GM21786 (cell line): Measurements from ENCODE around the gene ZP3.
A peak's percentile ranks its signal among the peaks of the same experiment; 100 is the strongest.
"Not testable (repeated sequence)": the region's sequence is repeated elsewhere in the genome, so short reads cannot be mapped to it uniquely, and the experiment has no call there.

Experiments used
- ATAC-seq: cut with Tn5 transposase; IDR thresholded peaks from one replicate; pipeline ENCODE4 v1.9.1; 2021; ENCODE audit not compliant: unreplicated experiment

ZP3 gene

DNA sequence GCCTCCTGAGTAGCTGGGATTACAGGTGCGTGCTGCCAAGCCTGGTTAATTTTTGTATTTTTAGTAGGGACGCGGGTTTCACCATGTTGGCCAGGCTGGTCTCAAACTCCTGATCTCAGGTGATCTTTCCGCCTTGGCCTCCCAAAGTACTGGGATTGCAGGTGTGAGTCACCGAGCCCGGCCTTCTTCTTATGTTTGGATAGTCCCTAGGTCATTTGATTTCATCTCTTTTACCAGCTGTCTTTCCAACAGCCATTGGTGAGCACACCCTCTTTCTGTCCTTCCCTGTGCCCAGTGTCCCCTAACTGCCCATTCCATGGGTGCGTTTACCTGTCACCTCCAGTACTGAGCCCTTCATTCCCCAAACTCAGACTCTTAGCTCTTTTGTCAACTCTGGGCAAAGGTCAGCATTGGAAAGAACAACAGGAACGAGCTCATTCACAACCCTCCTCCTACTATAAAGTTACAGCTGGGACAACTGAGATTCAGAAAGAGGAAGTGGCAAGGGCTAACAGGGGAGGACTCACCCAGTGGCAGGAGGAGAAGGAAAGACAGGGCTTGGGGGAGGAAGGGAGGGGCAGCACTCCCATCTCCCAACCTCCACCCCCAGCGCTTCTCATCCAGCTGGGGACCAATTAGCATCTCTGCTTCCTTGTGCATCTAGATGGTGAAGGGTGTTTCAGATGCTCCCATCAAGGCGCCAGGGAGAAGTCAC lies 20.8 kb upstream of the ZP3 start:
- ATAC-seq: no peak

DNA sequence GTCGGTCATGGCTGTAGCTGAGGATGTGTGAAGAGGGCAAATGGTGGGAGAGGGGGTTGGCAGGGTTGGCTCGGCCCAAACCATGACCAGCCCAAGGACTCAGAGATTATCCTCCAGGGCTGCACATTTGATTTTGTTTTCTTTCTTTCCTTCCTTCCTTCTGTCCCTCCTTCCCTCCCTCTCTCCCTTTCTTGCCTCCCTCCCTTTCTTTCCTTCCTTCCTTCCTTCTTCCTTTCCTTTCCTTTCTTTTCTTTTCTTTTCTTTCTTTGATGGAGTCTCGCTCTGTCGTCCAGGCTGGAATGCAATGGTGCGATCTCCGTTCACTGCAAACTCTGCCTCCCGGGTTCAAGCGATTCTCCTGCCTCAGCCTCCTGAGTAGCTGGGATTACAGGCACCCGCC lies 19.0 kb upstream of the ZP3 start:
- ATAC-seq: no peak

DNA sequence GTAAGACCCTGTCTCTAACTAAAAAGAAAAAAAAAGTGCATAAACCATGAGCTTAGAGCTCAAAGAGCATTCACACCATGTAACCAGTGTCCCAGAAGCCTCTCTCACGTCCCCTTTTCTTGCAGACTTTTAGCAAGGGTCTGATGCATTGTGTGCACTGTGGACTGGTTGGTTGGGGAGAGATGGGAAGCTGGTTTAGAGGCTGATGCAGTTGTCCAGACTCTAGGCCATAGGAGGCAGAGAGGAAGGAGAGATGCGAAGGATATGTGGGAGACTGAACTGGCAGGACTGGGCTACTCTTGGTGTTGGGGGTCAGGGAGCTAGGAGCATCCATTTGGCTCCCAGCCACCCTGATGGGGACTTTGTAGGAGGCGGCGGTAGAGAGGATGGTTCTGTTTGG lies 17.0 kb upstream of the ZP3 start:
- no peak for ATAC-seq

DNA sequence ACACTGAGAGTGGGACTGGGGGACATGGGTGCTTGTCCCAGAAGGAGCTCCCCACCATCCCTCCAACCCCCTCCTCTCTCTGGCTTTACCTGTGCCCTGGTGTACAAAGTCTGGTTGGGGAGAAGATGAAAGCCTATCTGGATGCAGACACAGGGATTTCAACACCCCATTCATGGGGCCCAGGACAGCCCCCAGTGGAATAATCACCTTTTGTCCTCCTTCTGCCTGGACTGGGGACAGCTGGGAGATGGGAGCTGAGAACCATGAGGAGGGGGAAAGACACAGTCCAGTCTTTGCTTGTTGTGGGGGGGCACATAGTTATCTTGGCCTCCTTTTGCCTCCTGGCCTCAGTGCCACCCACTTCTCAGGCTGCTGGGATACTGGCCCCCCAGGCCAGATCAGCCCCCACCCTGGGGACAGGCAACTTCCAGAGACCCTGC lies 16.6 kb upstream of the ZP3 start:
- no peak for ATAC-seq

DNA sequence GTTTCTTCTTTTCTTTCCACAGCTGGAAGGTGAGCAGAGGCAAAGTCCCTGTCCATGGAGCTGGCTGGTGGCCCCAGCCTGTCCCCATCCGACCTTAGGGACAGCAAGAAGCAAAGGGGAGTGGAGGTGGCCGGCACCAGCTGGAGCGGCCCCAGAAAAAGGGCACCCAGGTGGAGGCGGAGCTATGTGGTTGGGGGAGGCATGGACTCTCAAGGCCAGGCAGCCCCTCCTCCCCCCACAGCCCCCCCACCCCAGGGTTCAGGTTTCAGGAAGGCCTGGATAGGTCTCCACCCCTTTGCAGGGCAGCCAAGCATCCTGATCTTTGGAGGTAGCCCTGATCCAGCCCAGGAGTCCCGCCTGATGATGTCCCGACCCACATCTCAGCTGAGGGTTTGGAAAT lies 15.2 kb upstream of the ZP3 start, which contains the start of gene SSC4D:
SSC4D (minus strand) TSS at position 161 of the 400 bp plus-strand sequence. CDS start 5,258 bp downstream, outside the sequence.
- ATAC-seq: no peak

DNA sequence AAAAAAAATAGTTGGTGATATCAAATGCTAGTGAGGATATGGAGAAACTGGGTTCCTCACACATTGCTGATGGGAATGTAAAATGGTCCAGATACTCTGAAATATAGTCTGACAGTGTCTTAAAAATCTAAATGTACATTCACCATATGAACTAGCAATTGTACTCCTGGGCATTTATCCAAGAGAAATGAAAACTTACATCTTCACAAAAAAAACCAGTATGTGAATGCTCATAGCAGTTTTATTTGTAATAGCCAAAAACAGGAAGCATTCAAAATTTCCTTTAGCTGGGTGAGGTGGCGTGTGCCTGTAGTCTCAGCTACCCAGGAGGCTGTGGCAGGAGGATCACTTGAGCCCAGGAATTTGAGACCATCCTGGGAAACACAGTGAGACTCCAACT lies 13.1 kb upstream of the ZP3 start:
- no peak for ATAC-seq

DNA sequence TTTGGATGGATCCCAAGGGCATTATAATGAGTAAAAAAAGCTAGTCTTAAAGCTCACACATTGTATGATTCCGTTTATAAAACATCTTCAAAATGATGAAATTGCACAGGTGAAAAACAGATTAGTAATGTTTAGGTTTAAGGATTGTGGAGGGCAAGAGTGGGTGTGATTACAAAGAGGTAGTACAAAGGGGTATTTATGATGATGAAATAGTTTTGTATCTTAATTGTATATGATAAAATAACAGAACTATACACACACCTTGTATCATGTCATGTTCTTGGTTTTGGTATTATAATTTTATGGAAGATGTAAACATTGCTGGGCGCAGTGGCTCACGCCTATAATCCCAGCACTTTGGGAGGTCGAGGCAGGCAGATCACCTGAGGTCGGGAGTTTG lies 12.5 kb upstream of the ZP3 start:
- ATAC-seq: no peak

DNA sequence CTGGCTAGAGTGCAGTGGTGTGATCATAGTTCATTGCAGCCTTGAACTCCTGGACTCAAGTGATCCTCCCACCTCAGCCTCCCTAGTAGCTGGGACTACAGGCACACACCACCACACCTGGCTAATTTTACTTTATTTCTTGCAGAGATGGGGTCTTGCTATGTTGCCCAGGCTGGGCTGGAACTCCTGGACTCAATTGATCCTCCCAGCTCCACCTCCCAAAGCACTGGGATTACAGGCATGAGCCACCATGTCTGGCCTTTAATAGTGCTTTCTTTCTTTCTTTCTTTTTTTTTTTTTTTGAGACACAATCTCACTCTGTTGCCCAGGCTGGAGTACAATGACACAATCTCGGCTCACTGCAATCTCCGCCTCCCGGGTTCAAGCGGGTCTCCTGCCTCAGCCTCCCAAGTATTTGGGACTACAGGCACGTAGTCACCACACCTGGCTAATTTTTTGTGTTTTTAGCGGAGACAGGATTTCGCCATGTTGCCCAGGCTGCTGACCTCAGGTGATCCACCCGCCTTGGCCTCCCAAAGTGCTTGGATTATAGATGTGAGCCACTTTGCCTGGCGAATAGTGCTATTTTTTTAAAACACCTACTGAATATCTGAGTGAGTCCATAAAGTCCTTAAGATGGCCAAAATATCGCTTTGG lies 7.0 kb upstream of the ZP3 start:
- ATAC-seq: not testable (repeated sequence)

DNA sequence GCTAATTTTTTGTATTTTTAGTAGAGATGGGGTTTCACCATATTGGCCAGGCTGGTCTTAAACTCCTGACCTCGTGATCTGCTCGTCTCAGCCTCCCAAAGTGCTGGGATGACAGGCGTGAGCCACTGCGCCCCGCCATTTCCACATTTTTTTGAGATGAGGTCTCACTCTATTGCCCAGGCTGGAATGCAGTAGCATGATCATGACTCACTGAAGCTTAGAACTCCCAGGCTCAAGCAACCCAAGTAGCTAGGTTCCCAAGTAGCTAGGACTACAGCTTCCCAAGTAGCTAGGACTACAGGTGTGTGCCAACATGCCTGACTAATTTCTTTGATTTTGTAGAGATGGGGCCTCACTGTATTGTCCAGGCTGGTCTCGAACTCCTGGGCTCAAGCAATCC lies 3.7 kb upstream of the ZP3 start:
- not testable (repeated sequence) for ATAC-seq

DNA sequence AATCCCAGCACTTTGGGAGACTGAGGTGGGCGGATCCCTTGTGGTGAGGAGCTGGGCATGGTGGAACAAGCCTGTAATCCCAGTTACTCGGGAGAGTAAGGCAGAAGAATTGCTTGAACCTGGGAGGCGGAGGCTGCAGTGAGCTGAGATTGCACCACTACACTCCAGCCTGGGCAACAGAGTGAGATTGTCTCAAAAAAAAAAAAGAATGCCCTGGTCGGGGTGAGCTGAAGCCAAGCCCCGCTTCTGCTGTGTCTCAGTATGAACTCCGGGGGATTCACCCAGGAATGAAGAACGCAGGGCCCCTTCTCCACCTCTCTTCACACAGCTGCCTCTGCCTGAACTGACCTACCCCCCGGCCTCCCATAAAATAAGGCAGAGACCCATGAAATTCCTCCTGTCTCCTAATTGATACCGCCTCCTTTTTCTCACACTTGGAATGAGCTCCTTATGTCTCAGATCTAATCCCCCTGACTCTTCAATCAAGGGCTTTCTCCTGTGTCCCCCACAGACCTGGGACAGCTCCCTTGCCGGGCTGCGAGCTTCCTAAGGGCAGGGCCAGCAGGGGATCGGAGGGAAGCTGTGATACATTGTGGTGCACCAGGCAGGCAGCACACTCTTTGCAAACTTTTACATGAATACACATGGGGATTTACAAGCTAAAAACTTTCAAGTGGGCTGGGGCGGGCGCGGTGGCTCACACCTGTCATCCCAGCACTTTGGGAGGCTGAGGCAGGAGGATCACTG lies 911 bp upstream of the ZP3 start:
- ATAC-seq: no peak

DNA sequence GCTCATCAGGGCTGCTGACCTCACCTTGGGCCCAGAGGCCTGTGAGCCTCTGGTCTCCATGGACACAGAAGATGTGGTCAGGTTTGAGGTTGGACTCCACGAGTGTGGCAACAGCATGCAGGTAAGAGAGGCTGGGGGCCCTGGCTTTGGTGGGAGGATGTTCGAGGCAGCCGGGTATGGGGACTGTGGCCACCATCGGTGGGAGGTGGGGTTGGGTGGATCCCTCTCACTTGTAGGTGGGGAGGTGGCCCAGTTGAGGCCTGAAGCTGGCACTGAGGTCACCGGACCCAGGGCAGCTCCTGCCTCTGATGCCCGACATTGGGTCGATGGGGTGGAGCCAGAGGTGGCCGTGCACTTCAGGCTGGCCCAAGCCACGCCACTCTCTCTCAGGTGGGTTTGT lies 406 bp downstream of the ZP3 start:
- ATAC-seq: no peak

DNA sequence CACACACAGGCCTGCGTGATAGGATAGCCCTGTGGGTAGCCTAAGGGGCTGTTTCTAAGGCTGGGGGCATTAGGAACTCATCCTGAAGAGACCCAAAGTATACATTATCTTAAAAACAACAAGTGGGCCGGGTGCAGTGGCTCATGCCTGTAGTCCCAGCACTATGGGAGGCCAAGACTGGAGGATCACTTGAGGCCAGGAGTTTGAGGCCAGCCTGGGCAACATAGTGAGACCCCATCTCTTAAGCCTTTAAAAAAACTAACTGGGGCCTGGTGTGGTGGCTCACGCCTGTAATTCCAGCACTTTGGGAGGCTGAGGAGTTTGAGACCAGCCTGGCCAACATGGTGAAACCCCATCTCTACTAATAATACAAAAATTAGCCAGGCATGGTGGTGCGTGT lies 808 bp downstream of the ZP3 start:
- ATAC-seq: not testable (repeated sequence)

DNA sequence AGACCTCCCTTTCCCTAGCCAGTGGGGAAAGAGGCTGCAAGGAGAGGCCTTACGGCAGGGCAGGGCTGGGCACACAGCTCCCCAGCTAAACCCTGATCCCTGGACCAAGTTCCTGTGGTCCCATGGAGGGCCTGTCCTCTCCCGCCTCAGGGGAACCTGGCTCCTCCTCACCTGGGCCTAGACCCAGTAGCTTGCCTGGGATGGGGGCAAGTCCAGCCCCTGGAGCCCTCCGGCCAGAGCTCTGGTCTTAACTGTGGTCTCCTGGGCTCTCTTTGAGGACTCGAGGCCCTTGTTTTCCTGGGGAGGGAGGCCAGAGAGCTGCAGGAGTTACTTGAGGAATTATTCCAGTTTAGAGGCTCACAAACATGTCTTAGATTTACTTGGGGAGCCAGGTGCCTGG lies 1.5 kb downstream of the ZP3 start:
- ATAC-seq: no peak

DNA sequence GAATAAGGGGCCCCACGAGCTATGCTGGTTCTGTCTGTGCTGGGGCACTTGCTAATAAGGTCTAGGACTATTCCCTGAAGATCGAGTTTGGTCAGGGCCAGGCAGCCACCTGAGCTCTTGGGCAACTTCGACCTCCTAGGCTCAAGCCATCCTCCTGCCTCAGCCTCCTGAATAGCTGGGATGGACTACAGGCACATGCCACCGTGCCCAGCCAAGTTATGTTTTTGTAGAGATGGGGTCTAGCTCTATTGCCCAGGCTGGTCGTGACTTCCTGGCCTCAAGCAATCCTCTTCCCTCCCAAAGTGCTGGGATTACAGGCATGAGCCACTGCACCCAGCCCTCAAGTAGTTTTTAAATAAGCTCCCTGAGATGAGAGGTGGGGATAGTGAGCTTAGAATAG lies 2.9 kb downstream of the ZP3 start:
- ATAC-seq: no peak

DNA sequence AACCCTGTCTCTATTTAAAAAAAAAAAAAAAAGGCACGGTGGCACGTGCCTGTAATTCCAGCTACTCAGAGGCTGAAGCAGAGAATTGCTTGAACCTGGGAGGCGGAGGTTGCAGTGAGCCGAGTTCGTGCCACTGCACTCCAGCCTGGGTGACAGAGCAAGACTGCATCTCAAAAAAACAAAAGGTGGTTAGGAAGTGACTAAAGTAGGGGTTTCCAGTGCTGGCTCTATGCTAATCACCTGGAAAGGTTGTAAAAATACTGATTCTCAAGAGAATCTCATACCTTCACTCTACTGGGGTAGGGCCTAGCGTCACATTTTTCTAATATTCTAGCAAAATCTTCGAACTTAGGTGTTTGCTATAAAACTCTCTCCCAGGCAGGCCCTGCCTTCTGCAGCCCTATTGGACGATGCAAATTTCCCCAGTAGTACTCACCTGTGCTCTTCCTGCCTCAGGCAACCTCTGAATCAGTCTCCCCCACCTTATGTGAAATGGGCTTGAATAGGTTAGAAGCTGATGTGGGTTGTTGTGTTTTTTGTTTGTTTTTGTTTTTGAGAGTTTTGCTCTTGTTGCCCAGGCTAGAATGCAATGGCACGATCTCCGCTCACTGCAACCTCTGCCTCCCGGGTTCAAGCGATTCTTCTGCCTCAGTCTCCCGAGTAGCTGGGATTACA lies 3.5 kb downstream of the ZP3 start:
- ATAC-seq: no peak

DNA sequence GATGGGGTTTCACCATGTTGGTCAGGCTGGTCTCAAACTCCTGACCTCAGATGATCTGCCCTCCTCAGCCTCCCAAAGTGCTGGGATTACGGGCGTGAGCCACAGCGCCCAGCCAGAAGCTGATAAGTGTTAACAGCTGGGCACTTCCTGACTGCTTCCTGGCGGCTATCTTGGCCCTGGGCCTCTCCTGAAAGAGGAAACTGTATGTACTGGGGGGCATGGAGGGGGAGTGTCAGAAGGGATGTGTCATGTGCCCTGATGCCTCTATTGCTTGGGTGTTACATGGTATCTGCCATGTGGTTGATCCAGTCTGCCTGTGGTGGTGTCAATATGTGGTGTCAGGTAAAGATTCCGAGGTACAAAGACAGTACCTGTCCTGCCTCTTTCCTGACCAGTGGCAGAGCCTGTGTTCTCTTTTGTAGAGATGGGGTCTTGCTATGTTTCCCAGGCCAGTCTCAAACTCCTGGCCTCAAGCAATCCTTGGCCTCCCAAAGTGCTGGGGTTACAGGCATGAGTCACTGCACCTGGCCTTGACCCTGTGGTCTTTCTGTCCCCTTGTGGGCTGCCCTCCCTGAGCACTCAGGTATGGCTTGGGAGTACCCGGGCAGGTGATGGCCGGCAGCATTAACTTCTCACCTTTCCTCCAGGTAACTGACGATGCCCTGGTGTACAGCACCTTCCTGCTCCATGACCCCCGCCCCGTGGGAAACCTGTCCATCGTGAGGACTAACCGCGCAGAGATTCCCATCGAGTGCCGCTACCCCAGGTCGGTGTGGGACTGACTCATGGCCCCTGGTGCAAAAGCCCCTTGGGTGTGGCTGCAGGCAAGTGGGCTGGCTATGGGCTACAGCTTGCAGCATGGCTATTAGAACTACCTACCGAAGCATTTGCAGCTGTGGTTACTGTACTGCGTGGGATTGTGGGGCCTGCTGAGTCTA lies 4.4 kb downstream of the ZP3 start:
- ATAC-seq: no peak

DNA sequence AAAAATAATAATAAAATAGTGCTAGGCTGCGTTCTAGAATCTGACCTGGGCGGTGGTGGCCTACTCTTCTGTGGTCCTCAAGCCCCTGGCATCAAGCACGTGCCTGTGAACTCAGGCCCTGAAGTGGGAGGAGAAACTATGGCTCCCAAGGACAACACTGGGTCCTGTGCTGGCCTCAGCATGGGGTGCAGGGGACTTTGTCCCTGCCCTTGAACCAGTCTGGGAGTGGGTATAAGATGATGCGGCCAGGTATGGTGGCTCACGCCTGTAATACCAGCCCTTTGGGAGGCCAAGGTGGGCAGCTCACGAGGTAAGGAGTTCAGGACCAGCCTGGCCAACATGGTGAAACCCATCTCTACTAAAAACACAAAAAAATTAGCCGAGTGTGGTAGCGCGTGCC lies 5.5 kb downstream of the ZP3 start:
- no peak for ATAC-seq

DNA sequence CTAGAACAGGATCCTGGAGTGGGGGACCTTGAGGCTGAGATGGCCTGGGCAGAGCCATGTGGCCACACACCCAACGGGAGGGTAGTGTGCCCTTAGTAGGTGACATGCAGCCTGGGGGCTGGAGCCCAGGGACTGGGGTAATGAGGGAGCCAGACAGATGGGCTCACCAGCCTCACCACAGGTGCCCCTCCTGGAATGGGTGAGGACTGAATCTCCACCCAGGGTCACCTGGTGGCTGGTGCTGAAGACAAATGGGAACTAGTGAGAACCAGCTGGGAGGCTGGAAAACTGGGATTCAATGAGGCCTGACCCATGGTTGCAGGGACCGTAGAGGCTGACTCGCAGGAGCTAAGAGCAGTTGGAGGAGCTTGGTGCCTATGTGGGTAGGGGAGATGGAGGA lies 6.1 kb downstream of the ZP3 start:
- ATAC-seq: no peak

DNA sequence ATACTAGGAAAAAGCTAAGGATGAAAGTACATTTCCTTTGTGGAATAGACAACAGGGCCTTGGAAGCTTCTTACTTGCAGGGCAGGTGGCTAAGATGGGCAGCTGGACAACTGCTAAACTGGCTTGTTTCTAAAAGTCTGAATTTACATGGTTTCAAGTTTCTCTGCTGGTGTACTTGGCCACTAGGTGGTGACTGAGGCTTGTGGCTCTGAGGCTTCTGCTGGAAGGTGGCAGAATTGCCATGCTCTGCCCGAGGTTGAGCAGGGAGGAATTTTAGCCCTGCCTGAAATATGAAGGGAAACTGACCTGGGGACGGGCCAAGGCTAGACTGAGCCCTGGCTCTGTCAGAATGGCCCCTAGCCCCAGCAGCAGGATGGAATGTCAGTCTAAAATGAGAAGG lies 13.1 kb downstream of the ZP3 start:
- ATAC-seq: peak; percentile 77

DNA sequence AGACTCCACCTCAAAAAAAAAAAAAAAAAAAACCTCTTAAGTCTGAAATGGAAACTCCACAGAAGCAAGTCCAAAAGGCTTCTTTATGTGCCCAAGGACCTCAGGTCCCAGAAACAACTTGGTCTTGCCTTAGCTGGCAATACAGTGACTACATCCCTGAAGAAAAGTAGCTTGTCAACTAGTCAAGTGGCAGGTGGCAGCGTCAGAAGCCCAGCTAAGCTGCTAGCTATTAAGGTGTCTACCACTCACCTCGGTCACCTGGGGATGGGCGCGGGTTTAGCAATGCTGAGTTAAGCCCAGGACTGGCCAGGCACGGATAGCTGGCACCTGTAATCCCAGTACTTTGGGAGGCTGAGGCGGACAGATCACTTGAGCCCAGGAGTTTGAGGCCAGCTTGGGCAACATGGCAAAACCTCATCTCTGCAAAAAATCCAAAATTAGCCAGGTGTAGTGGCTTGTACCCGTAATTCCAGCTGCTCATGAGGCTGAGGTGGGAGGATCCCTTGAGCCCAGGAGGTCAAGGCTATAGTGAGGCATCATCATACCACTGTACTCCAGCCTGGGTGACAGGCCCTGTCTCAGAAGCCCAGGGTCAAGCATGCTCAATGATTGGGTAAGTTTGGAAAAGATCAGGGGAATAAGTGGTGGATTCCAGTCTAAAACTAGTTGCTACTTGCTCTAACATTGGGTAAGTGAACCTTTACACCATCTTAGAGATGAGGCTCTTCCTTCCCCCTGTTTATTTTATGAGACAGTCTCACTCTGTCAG lies 14.6 kb downstream of the ZP3 start:
- not testable (repeated sequence) for ATAC-seq
